Smooth muscle cell (in vitro differentiated cells): ENCODE data around the gene TNFRSF8. TPM values are rescaled to one million over a fixed set of nuclear protein-coding genes. Genes with fewer than 3 reads are reported as not detected.

Source experiments
- DNase-seq: peaks from one replicate; lab custom pipeline; 2025; ENCODE audit not compliant: unreplicated experiment; lab: John Stamatoyannopoulos, UW
- H2AFZ ChIP-seq: fragments of 200-600 bp; sonication (generic); 2 replicates; pipeline ENCODE4 v1.6.0; 2016; ENCODE audit warnings: antibody characterized with exemption, low read depth, mild to moderate bottlenecking
- H3F3A ChIP-seq: fragments of 200-600 bp; sonication (generic); 2 replicates; pipeline ENCODE4 v1.6.0; 2017; ENCODE audit warnings: antibody characterized with exemption, low read depth
- H3K27ac ChIP-seq: fragments of 200-600 bp; sonication (generic); 2 replicates; pipeline ENCODE4 v1.5.1; 2016; ENCODE audit warnings: low read depth, mild to moderate bottlenecking
- H3K27me3 ChIP-seq: fragments of 200-600 bp; sonication (generic); 2 replicates; pipeline ENCODE4 v1.6.1; 2016; ENCODE audit warnings: low read depth, mild to moderate bottlenecking
- H3K36me3 ChIP-seq: fragments of 200-600 bp; sonication (generic); 2 replicates; pipeline ENCODE4 v1.5.1; 2016; ENCODE audit warnings: low read depth
- H3K4me1 ChIP-seq: fragments of 200-600 bp; sonication (generic); 2 replicates; pipeline ENCODE4 v1.5.1; 2016; ENCODE audit warnings: low read depth
- H3K4me2 ChIP-seq: fragments of 200-600 bp; sonication (generic); 2 replicates; pipeline ENCODE4 v1.6.0; 2016; ENCODE audit warnings: mild to moderate bottlenecking
- H3K4me3 ChIP-seq: fragments of 200-600 bp; sonication (generic); 2 replicates; pipeline ENCODE4 v1.5.1; 2016; ENCODE audit warnings: mild to moderate bottlenecking
- H3K79me2 ChIP-seq: fragments of 200-600 bp; sonication (generic); 2 replicates; pipeline ENCODE4 v1.6.0; 2016; ENCODE audit warnings: low read depth, mild to moderate bottlenecking
- H3K9ac ChIP-seq: fragments of 200-600 bp; sonication (generic); 2 replicates; pipeline ENCODE4 v1.6.0; 2016; ENCODE audit warnings: low read depth
- H3K9me3 ChIP-seq: fragments of 200-600 bp; sonication (generic); replicated peaks from 2 replicates; pipeline ENCODE4 v1.5.1; 2016; ENCODE audit warnings: low read depth
- H4K20me1 ChIP-seq: fragments of 200-600 bp; sonication (generic); 2 replicates; pipeline ENCODE4 v1.6.0; 2016; ENCODE audit warnings: low read depth
- WGBS: methylation state at CpG from one replicate; pipeline ENCODE4 v1.1.7; 2016; ENCODE audit warnings: low lambda C conversion rate; 5-methylcytosine and 5-hydroxymethylcytosine counted together
- polyA plus RNA-seq: library from polyadenylated mRNA; unstranded; fragments of >200 nt; fragmentation: Nextera tagmentation; extraction: Ambion mirVana; gene quantifications from 2 replicates; pipeline ENCODE4 v1.2.1, GENCODE V29; 2016
- total RNA-seq: library from RNA; depleted of rRNA; stranded (reverse); fragments of >200 nt; gene quantifications from 2 replicates; pipeline ENCODE4 v1.2.3, GENCODE V29; 2014
- TF ChIP-seq, protein P1 (sequence below): fragments of 200-600 bp; sonication (generic); IDR thresholded peaks from 2 replicates; pipeline ENCODE4 v1.5.1; 2017; ENCODE audit warnings: borderline replicate concordance, mild to moderate bottlenecking, antibody characterized with exemption; ENCODE audit not compliant: insufficient read depth, poor library complexity, severe bottlenecking

The TNFRSF8 gene
- total and polyA plus RNA-seq, 2 experiments from 2014 or later: 0.54 to 1.3 TPM

DNA sequence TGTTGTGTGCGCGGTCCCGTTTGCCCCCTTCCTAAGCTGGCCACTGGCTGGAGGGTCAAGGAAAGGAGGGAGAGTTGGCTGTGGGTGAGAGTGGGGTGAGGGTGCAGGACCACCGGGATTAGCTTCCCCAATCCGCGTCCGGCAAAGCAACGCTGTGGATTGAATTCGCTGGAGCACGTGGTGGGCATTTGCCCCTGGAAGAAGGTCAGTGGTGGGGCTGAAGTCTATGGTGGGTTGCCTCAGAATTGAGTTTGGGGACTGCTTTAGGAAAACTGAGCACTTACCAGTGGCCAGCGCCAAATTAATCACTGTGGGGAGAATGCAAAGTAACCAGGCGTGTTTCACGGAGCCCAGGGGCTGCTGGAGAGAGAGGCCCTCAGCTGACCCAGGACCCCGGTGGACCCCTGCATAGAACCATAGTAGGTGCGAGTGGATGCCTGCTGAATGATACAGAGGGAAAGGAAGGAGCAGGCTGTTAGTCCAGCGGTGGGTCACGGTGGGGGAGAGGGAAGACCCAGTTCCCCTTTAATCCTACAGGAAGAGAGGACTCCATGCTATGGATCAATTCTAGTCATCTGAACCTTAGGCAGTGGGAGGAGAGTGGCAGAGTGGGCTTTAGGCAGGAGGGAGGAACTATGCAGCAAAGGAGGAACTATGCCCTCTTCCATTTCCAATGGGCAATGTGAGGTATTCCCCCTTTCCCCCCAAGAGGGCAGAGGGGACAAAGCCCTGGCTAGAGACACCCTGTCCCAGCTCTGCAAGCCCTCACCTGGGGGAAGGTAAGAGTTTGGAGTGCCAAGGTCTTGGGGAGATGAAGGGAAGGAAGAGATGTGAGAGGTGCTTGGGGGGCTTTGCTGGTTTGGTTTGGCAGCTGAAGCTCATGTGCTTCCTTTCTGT, 1.2 kb downstream of the TNFRSF8 start:
- WGBS: 24% methylated on average over 17 of the region's 17 CpGs
- Histone ChIP-seq H3K4me1 (peaks cover 24% of the 10 kb centered on the region), H3K9ac (no peak overlapping the region), H3K27ac (no peak overlapping the region), H3K27me3 (peaks cover 26% of the 10 kb centered on the region), H3K79me2 (no peaks in the 10 kb centered on the region), H2AFZ (no peak overlapping the region), H3F3A (peaks cover 10% of the 10 kb centered on the region), H3K36me3 (no peaks in the 10 kb centered on the region), H3K4me2 (no peak overlapping the region), H4K20me1 (no peaks in the 10 kb centered on the region), H3K4me3 (no peak overlapping the region), H3K9me3 (no peaks in the 10 kb centered on the region)
- TF ChIP-seq, protein P1, sequence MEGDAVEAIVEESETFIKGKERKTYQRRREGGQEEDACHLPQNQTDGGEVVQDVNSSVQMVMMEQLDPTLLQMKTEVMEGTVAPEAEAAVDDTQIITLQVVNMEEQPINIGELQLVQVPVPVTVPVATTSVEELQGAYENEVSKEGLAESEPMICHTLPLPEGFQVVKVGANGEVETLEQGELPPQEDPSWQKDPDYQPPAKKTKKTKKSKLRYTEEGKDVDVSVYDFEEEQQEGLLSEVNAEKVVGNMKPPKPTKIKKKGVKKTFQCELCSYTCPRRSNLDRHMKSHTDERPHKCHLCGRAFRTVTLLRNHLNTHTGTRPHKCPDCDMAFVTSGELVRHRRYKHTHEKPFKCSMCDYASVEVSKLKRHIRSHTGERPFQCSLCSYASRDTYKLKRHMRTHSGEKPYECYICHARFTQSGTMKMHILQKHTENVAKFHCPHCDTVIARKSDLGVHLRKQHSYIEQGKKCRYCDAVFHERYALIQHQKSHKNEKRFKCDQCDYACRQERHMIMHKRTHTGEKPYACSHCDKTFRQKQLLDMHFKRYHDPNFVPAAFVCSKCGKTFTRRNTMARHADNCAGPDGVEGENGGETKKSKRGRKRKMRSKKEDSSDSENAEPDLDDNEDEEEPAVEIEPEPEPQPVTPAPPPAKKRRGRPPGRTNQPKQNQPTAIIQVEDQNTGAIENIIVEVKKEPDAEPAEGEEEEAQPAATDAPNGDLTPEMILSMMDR: no peak
- no peak for DNase-seq

DNA sequence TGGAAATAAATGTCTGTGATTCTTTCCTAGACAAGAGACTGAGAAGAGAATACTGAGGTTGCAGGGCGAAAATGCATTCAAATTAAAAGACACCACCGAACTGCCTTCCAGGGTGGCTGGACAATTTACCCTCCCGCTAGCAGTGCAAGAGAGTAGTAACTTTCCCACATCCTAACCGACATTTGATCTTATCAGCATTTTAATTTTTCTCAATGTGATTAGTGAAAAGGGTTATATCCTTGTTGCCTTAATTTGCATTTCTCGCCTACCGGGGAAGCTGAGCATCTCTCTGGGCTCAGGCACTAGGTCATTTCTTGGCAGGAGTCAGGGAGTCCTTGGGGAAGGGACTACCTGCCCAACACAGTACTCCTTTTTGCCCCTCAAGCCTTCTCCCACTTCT, 2.8 kb downstream of the TNFRSF8 start:
- H3K27ac ChIP-seq: no peak overlapping the region
- no peaks in the 10 kb centered on the region for H3K79me2 ChIP-seq
- H3K9ac ChIP-seq: no peak overlapping the region
- no peak overlapping the region for H3K4me2 ChIP-seq
- no peak overlapping the region for H2AFZ ChIP-seq
- TF ChIP-seq, protein P1: no peak
- peaks cover 28% of the 10 kb centered on the region for H3K4me1 ChIP-seq
- no peaks in the 10 kb centered on the region for H3K36me3 ChIP-seq
- H4K20me1 ChIP-seq: no peaks in the 10 kb centered on the region
- H3K4me3 ChIP-seq: no peak overlapping the region
- DNase-seq: no peak
- 78% methylated on average over 6 of the region's 6 CpGs for WGBS
- peaks cover 11% of the 10 kb centered on the region for H3F3A ChIP-seq
- peaks cover 26% of the 10 kb centered on the region for H3K27me3 ChIP-seq
- no peaks in the 10 kb centered on the region for H3K9me3 ChIP-seq

DNA sequence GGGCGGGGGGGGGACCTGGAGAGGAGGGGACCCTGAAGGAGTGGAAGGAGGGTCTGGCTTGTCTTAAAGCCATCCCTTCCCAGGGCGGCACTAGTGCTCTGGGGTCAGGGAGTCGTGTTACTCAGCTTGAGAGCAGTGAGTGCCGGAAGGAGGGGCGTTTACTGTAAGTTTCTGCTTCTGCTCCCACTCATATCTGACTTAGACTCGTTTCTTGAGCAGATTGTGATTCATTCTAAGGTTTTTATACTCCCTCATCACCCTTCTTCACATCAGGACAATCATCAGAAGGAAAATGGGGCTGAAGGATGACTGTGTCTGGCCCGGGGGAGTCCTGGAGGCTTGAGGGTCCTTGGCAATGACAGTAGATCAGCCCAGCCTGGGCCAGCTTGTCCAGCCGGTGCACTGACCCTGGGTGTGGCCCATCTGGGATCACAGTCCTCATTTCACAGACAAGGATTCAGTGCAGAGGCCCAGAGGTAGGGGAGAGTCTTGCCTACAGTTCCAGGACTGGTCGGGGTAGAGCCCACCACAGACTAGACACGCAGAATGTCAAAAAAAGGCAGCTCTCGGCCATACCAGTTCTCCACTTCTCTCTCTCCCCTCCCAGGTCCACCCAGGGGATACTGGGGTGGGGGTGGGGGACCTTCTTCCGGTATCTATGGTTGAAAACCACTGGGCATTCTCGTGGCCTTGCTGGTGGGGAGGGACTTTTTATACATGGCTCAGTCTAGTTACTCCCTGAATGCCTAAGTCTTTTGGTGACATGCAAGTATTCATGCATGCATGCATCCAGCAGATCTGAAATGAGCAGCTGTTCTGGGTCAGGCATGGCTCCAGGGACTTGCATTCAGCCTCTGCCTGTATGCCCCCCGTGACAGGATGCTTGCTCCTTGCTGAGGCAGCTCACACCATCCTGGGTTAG, 5.1 kb downstream of the TNFRSF8 start:
- Histone ChIP-seq H2AFZ (peak overlapping the region; percentile 5), H3K9me3 (no peaks in the 10 kb centered on the region), H3K9ac (peak overlapping the region; percentile 50), H3K4me1 (peaks cover 26% of the 10 kb centered on the region), H3F3A (peaks cover 13% of the 10 kb centered on the region), H3K4me2 (peak overlapping the region; percentile 64), H3K4me3 (no peak overlapping the region), H3K79me2 (no peaks in the 10 kb centered on the region), H3K27me3 (peaks cover 17% of the 10 kb centered on the region), H3K36me3 (no peaks in the 10 kb centered on the region), H4K20me1 (no peaks in the 10 kb centered on the region), H3K27ac (peak overlapping the region; percentile 82)
- DNase-seq: peak; percentile 36
- 22% methylated on average over 14 of the region's 14 CpGs for WGBS
- TF ChIP-seq, protein P1: no peak
